ENCODE data around the gene SMURF2. TPM values are rescaled to one million over a fixed set of nuclear protein-coding genes. Genes with fewer than 3 reads are reported as not detected.
"Not testable (repeated sequence)": the region's sequence is repeated elsewhere in the genome, so short reads cannot be mapped to it uniquely, and the experiment has no call there.

The SMURF2 gene
- total RNA-seq, 1 donor from 2014 or later = 45.6 TPM

DNA sequence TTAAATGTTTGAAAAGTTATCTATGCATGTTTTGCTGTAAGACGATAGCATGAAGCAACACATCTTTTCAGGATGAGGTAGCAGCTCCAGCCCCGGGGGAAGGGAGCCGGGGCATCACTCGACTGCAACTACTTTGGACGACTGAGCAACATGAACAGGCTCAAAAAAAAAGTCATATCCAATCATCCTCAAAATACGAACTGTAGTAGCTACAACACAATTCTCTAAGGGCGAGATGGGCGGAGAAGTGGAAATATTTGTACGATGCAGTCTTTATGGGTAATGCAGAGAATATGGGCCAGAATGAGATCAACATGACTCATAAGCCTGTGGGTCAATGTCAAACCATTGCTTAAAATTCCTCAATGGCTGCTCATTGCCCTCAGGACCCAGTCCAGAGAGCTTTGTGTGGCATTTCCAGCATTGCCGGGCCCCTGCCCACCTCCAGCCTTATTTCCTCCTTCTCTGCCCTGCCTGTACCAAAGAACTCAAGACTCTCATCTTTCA is 17.7 kb upstream of the SMURF2 start:
- DNase-seq (ENCODE audit: low read depth) = peak; percentile 80
- TF ChIP-seq, protein P1, sequence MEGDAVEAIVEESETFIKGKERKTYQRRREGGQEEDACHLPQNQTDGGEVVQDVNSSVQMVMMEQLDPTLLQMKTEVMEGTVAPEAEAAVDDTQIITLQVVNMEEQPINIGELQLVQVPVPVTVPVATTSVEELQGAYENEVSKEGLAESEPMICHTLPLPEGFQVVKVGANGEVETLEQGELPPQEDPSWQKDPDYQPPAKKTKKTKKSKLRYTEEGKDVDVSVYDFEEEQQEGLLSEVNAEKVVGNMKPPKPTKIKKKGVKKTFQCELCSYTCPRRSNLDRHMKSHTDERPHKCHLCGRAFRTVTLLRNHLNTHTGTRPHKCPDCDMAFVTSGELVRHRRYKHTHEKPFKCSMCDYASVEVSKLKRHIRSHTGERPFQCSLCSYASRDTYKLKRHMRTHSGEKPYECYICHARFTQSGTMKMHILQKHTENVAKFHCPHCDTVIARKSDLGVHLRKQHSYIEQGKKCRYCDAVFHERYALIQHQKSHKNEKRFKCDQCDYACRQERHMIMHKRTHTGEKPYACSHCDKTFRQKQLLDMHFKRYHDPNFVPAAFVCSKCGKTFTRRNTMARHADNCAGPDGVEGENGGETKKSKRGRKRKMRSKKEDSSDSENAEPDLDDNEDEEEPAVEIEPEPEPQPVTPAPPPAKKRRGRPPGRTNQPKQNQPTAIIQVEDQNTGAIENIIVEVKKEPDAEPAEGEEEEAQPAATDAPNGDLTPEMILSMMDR (IDR thresholded peaks at IDR 0.05; ENCODE audit: insufficient read depth, low read length, poor library complexity, severe bottlenecking) = no peak
- Histone ChIP-seq H3K36me3 (ENCODE audit: control insufficient read depth, insufficient read depth, low read length) (no peaks in the 10 kb centered on the region), H3K4me3 (ENCODE audit: low read depth, low read length) (no peak overlapping the region), H3K27me3 (ENCODE audit: control insufficient read depth, insufficient read depth, low read length) (no peaks in the 10 kb centered on the region)

DNA sequence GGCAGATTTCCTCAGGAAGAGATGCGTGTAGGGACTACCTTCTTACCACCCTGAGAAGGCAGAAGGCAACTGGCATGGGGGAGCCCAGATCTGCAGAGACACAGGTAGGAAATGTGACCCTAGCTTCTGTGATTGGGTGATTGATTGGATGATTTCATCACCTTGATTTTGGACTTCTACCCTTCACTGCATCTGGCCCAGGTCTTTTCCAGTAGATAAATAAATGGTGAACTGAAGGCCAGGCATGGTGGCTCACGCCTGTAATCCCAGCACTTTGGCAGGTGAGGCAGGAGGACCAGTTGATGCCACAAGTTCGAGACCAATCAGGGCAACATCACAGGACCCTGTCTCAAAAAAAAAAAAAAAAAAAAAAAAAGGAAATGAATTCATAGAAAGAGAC is 14.7 kb upstream of the SMURF2 start:
- H3K36me3 ChIP-seq (ENCODE audit: control insufficient read depth, insufficient read depth, low read length) = no peaks in the 10 kb centered on the region
- TF ChIP-seq, protein P1 (IDR thresholded peaks at IDR 0.05; ENCODE audit: insufficient read depth, low read length, poor library complexity, severe bottlenecking) = no peak
- DNase-seq (ENCODE audit: low read depth) = no peak
- no peak overlapping the region for H3K4me3 ChIP-seq (ENCODE audit: low read depth, low read length)
- H3K27me3 ChIP-seq (ENCODE audit: control insufficient read depth, insufficient read depth, low read length) = no peaks in the 10 kb centered on the region

DNA sequence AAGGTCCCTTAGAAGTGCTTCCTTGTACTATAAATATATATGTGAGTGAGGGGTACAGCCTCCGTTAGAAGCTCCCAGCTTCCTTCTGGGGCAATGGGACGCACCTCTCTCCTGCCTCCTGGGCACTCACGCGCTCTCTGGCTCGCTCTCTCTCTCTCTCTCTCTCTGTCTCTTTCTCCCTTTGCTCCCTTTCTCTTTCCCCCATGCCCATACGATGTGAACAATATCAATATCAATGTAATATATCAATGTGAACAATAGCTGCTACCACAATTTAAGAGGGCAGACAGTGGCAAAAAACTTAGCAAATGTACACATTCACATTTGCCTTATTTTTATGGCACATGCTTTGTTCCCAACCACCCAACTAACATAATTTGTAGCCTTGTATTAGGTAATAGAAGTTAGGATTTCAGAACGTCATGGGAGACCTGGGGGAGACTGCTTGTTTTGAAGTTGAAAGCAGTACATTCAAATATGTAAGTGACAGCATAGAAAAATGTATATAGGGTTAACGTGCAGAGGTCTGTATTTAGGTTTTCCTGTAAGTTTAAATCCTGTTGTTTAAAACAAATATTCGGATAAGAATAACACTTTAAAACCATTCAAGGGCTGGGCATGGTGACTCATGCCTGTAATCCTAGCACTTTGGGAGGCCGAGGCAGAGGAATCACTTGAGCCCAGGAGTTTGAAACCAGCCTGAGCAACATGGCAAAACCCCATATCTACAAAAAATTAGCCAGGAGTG is 8.9 kb upstream of the SMURF2 start:
- not testable (repeated sequence) for DNase-seq (ENCODE audit: low read depth); H3K27me3 ChIP-seq (ENCODE audit: control insufficient read depth, insufficient read depth, low read length); H3K36me3 ChIP-seq (ENCODE audit: control insufficient read depth, insufficient read depth, low read length); H3K4me3 ChIP-seq (ENCODE audit: low read depth, low read length)

DNA sequence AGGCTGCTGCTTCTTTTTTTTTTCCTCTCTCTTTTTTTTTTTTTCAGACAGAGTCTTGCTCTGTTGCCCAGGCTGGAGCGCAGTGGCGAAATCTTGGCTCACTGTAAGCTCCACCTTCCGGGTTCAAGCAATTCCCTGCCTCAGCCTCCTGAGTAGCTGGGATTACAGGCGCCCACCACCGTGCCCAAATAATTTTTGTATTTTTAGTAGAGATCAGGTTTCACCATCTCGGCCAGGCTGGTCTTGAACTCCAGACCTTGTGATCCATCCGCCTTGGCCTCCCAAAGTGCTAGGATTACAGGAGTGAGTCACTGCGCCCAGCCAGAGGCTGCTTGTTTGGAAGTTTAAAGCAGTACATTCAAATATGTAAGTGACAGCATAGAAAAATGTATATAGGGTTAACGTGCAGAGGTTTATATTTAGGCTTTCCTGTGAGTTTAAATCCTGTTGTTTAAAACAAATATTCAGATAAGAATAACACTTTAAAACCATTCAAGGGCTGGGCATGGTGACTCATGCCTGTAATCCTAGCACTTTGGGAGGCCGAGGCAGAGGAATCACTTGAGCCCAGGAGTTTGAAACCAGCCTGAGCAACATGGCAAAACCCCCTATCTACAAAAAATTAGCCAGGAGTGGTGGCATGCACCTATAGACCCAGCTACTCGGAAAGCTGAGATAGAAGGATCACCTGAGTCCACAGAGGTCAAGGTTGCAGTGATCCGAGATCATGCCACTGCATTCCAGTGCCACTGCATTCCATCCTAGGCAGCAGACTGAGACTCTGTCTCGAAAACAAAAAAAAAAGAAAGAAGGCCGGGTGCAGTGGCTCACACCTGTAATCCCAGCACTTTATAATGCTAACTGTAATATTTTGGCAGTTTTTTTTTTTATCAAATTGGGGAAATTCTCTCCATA is 6.0 kb upstream of the SMURF2 start:
- H3K27me3 ChIP-seq (ENCODE audit: control insufficient read depth, insufficient read depth, low read length); H3K36me3 ChIP-seq (ENCODE audit: control insufficient read depth, insufficient read depth, low read length); H3K4me3 ChIP-seq (ENCODE audit: low read depth, low read length); DNase-seq (ENCODE audit: low read depth): not testable (repeated sequence)

DNA sequence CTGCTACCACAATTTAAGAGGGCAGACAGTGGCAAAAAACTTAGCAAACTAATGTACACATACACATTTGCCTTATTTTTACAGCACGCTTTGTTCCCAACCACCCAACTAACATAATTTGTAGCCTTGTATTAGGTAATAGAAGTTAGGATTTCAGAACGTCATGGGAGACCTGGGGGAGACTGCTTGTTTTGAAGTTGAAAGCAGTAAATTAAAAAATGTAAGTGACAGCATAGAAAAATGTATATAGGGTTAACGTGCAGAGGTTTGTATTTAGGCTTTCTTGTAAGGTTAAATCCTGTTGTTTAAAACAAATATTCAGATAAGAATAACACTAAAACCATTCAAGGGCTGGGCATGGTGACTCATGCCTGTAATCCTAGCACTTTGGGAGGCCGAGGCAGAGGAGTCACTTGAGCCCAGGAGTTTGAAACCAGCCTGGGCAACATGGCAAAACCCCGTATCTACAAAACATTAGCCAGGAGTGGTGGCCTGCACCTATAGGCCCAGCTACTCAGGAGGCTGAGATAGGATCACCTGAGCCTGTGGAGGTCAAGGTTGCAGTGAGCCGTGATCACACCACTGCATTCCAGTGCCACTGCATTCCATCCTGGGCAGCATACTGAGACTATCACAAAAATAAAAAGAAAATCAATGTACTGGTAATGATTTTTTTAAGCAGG is 2.3 kb upstream of the SMURF2 start:
- not testable (repeated sequence) for DNase-seq (ENCODE audit: low read depth); H3K27me3 ChIP-seq (ENCODE audit: control insufficient read depth, insufficient read depth, low read length); H3K4me3 ChIP-seq (ENCODE audit: low read depth, low read length); H3K36me3 ChIP-seq (ENCODE audit: control insufficient read depth, insufficient read depth, low read length)

DNA sequence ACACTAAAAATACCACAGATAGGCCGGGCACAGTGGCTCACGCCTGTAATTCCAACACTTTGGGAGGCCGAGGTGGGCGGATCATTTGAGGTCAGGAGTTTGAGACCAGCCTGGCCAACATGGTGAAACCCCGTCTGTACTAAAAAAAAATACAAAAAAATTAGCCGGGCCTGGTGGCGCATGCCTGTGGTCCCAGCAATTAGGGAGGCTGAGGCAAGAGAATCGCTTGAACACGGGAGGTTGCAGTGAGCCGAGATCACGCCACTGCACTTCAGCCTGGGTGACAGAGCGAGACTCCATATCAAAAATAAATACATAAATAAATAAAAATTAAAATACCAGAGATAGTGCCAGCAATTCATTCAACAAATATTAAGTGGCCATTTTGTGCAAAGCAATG is 1.7 kb upstream of the SMURF2 start:
- not testable (repeated sequence) for H3K4me3 ChIP-seq (ENCODE audit: low read depth, low read length); H3K36me3 ChIP-seq (ENCODE audit: control insufficient read depth, insufficient read depth, low read length); DNase-seq (ENCODE audit: low read depth); H3K27me3 ChIP-seq (ENCODE audit: control insufficient read depth, insufficient read depth, low read length)

DNA sequence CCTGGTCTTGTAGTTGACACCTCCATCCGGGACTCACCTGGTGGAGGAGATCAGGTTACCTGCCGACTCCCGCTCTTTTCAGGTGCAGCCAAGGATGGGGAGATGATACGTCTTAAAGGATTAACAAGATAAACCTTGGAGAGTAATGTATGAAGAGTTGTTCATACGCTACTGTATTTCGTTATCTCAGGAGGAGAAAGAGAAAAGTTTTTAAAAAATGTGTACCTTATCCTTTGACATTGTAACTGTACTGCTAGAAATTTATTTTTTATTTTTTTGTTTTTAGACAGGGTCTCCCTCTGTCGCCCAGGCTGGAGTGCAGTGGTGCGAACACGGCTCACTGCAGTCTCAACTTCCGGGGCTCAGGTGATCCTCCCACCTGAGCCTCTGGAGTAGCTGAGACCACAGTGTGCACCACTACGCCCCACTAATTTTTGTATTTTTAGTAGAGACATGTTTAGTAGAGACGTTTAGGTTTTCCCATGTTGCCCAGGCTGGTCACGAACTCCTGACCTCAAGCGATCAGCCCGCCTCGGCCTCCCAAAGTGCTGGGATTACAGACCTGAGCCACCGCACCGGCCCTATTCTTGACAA is 764 bp upstream of the SMURF2 start:
- TF ChIP-seq, protein P1 (IDR thresholded peaks at IDR 0.05; ENCODE audit: insufficient read depth, low read length, poor library complexity, severe bottlenecking) = no peak
- no peaks in the 10 kb centered on the region for H3K27me3 ChIP-seq (ENCODE audit: control insufficient read depth, insufficient read depth, low read length)
- H3K36me3 ChIP-seq (ENCODE audit: control insufficient read depth, insufficient read depth, low read length) = no peaks in the 10 kb centered on the region
- peak overlapping the region; percentile 85 for H3K4me3 ChIP-seq (ENCODE audit: low read depth, low read length)
- DNase-seq (ENCODE audit: low read depth) = no peak

Measured in kidney epithelial cell (primary cell).